Colonic mucosa (tissue), 4 donors: ENCODE results near the gene DAAM1. TPM values are rescaled to one million over a fixed set of nuclear protein-coding genes. Genes with fewer than 3 reads are reported as not detected.

Experiments used
- DNase-seq: peaks from one replicate; pipeline ENCODE4 v3.0.0-alpha.2; 2020
- H3K27ac ChIP-seq: fragments of 200-600 bp; one replicate; pipeline ENCODE4 v1.8.0; 2021
- H3K27me3 ChIP-seq: fragments of 200-600 bp; one replicate; pipeline ENCODE4 v1.8.0; 2021
- H3K36me3 ChIP-seq: fragments of 200-600 bp; one replicate; pipeline ENCODE4 v1.8.0; 2021
- H3K4me1 ChIP-seq: fragments of 200-600 bp; one replicate; pipeline ENCODE4 v1.8.0; 2021; ENCODE audit warnings: mild to moderate bottlenecking
- H3K4me3 ChIP-seq: fragments of 200-600 bp; one replicate; pipeline ENCODE4 v1.8.0; 2021
- H3K9ac ChIP-seq, 2 donors: one replicate each; pipeline ENCODE4 v1.7.0; 2013; ENCODE audit warnings: control low read depth in 2 of 2, low read depth in 2 of 2, low read length in 2 of 2
- H3K9me3 ChIP-seq: fragments of 200-600 bp; one replicate; pipeline ENCODE4 v1.8.0; 2021
- intact Hi-C: fragments of 100-400 bp; cut with DNase I; formaldehyde crosslinking; loops from one replicate; pipeline ENCODE4 v1.14.1; 2022
- total RNA-seq, 2 donors: library from RNA; stranded (reverse); fragmentation: NEBNext Ultra II Directional in 1 of 2; extraction: Animal tissue kit (Norgen Biotek cat#: 25700) in 1 of 2; gene quantifications; one replicate each; pipeline ENCODE4 v1.2.1, GENCODE V29; 2021
- TF ChIP-seq, protein P1 (sequence below): fragments of 200-600 bp; IDR thresholded peaks from one replicate; pipeline ENCODE4 v1.8.0; 2022; ENCODE audit warnings: antibody characterized with exemption, mild to moderate bottlenecking
- donor health status: healthy.
- donor health status: DM: no; HTN: no; CAD: no.
- donor health status: DM: no; HTN: no; CAD: no.

DAAM1 gene
- total RNA-seq, 2 donors from 2014 or later = 35.0 to 52.4 TPM

DNA sequence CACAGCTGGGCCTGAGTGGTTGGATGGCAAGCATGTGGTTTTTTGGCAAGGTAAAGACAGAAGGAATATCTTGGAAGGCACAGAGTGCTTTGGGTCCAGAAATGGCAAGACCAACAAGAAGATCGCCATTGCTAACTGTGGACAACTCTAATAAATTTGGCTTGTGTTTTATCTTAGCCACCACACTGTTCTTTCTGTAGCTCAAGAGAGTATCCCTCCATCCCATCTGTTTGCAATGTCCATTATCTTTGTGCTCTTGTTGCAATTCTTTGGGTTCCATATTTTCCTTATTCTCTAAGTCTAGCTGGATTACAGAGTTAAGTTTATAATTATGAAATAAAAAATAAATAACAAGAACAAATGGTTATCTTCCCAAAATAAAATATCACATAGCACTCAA lies 6.7 kb upstream of the DAAM1 start:
- no peak overlapping the region for H3K4me3 ChIP-seq
- intact Hi-C loops = no loop called here

DNA sequence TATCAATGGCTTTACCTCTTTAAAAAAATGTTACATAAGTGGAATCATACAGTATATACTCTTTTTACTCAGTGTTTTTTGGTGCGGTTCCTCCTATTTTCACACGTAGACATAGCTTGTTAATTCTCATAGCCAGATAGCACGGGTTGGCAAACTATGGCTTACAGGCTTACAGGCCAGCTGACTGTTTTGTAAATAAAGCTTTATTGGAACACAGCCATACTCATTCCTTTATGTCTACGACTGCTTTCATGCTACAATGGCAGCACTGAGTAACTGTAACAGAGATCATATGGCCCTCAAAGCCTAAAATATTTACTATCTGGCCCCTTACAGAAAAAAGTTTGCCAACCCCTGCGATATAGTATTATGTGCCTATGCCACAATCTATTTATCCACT lies 5.8 kb upstream of the DAAM1 start:
- TF ChIP-seq, protein P1, sequence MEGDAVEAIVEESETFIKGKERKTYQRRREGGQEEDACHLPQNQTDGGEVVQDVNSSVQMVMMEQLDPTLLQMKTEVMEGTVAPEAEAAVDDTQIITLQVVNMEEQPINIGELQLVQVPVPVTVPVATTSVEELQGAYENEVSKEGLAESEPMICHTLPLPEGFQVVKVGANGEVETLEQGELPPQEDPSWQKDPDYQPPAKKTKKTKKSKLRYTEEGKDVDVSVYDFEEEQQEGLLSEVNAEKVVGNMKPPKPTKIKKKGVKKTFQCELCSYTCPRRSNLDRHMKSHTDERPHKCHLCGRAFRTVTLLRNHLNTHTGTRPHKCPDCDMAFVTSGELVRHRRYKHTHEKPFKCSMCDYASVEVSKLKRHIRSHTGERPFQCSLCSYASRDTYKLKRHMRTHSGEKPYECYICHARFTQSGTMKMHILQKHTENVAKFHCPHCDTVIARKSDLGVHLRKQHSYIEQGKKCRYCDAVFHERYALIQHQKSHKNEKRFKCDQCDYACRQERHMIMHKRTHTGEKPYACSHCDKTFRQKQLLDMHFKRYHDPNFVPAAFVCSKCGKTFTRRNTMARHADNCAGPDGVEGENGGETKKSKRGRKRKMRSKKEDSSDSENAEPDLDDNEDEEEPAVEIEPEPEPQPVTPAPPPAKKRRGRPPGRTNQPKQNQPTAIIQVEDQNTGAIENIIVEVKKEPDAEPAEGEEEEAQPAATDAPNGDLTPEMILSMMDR = no peak
- intact Hi-C loops = no loop called here
- Histone ChIP-seq H3K9ac (no peak overlapping the region), H3K4me3 (no peak overlapping the region), H3K36me3 (no peaks in the 10 kb centered on the region), H3K4me1 (peaks cover 4% of the 10 kb centered on the region), H3K27me3 (no peaks in the 10 kb centered on the region), H3K9me3 (no peaks in the 10 kb centered on the region), H3K27ac (no peak overlapping the region)
- no peak for DNase-seq

More for the DNA sequence above, 6.7 kb upstream of the DAAM1 start:
- no peak for DNase-seq
- H3K4me1 ChIP-seq = no peaks in the 10 kb centered on the region
- H3K27me3 ChIP-seq = no peaks in the 10 kb centered on the region
- H3K9ac ChIP-seq = no peak overlapping the region
- no peaks in the 10 kb centered on the region for H3K36me3 ChIP-seq
- no peak overlapping the region for H3K27ac ChIP-seq
- TF ChIP-seq, protein P1 = no peak
- no peaks in the 10 kb centered on the region for H3K9me3 ChIP-seq

- Histone ChIP-seq H3K9me3 (no peaks in the 10 kb centered on the region), H3K9ac (no peak overlapping the region), H3K4me1 (peaks cover 4% of the 10 kb centered on the region), H3K27me3 (no peaks in the 10 kb centered on the region), H3K27ac (no peak overlapping the region), H3K36me3 (no peaks in the 10 kb centered on the region), H3K4me3 (no peak overlapping the region)
- intact Hi-C loops = no loop called here
- DNase-seq = no peak
- TF ChIP-seq, protein P1 = no peak
Measured at GRCh38 chr14:59183150-59183549, 5.3 kb upstream of the DAAM1 start.

DNA sequence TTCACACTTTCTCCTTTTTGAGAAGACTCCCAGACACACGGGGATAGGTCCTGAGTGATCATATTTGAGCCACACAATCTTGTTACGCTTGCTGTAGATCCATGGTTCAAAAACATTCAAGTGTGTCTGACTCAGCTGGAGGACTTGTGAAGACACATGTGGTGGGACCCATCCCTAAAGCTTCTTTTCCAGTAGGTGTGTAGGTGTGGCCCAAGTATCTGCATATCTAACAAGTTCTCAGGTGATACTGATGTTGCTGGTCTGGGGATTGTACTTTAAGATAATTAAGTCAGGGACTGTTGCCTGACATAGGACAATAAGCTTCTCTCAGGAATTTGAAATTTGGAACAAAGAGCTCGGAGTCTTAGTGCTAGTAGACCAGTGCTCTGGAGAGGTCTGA lies 4.1 kb upstream of the DAAM1 start:
- no peak overlapping the region for H3K27ac ChIP-seq
- TF ChIP-seq, protein P1 = no peak
- H3K9me3 ChIP-seq = no peaks in the 10 kb centered on the region
- H3K27me3 ChIP-seq = no peaks in the 10 kb centered on the region
- H3K9ac ChIP-seq = no peak overlapping the region
- no peak overlapping the region for H3K4me3 ChIP-seq
- DNase-seq = no peak
- H3K4me1 ChIP-seq = peaks cover 4% of the 10 kb centered on the region
- no peaks in the 10 kb centered on the region for H3K36me3 ChIP-seq
- intact Hi-C loops = no loop called here

DNA sequence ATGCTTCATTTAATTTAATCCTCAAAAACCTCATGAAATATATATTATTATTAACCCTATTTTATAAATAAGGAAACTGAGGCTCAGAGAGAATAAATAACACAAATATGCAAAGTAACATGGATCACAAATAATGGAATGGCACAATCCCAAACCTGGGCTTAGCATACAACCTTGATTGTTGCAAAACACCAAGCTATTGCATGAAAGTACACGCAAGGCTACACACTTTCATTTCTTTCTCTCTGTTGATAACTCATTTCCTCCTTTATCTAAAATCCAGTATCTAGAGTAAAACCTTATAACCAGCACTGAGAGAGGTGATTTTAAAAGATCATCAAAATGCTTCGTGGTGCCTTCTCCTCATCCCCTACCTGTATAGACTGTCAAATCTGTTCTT lies 2.8 kb upstream of the DAAM1 start:
- H3K4me3 ChIP-seq = no peak overlapping the region
- H3K9me3 ChIP-seq = no peaks in the 10 kb centered on the region
- no peak for DNase-seq
- H3K27ac ChIP-seq = no peak overlapping the region
- no peak overlapping the region for H3K9ac ChIP-seq
- TF ChIP-seq, protein P1 = no peak
- H3K4me1 ChIP-seq = peaks cover 4% of the 10 kb centered on the region
- H3K36me3 ChIP-seq = no peaks in the 10 kb centered on the region
- H3K27me3 ChIP-seq = no peaks in the 10 kb centered on the region
- intact Hi-C loops = no loop called here

GRCh38 chr14:59186306-59186705 lies 2.2 kb upstream of the DAAM1 start:
- Histone ChIP-seq H3K27me3 (no peaks in the 10 kb centered on the region), H3K36me3 (no peaks in the 10 kb centered on the region), H3K27ac (no peak overlapping the region), H3K9me3 (no peaks in the 10 kb centered on the region), H3K9ac (no peak overlapping the region), H3K4me1 (peaks cover 4% of the 10 kb centered on the region), H3K4me3 (no peak overlapping the region)
- no peak for DNase-seq
- intact Hi-C loops = no loop called here
- TF ChIP-seq, protein P1 = no peak
